Stomach (tissue), 4 donors: ENCODE measurements around the gene KCNG4.

Experiments
- POLR2AphosphoS5 ChIP-seq, 3 donors: sonication (generic); formaldehyde crosslinking; IDR thresholded peaks; one replicate each; pipeline ENCODE4 v1.6.1; 2016; ENCODE audit warnings: antibody characterized with exemption in 3 of 3
- TF ChIP-seq, protein P1 (sequence below), 7 experiments: fragments of 450-650 bp in 4 of 7; fragments of 200-600 bp in 3 of 7; sonication (generic) in 3 of 7; IDR thresholded peaks; one replicate each; pipeline ENCODE4 v1.5.1; 2016 to 2019; ENCODE audit warnings: antibody characterized with exemption in 7 of 7, control low read depth in 2 of 7, mild to moderate bottlenecking in 1 of 7

DNA sequence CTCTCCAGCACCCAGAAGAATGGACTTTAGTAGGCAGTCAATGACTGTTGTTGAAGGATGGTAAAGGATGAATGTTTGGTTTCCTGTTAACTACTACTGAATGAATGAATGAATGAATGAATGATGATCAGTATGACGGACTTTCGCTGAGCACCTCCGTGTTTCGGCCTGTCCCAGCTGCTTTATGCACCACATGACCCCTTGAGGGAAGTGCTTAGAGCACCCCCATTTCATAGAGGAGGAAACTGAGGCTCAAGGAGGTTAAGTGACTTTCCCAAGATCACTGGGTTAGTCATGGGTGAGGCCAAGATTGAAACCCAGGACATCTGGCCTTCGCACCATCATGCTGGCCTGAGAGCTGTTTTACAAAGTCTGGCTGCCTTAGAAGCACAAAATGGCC is 6.8 kb downstream of the KCNG4 start:
- TF ChIP-seq POLR2AphosphoS5 (IDR thresholded peaks at IDR 0.05): no peak
- TF ChIP-seq, protein P1, sequence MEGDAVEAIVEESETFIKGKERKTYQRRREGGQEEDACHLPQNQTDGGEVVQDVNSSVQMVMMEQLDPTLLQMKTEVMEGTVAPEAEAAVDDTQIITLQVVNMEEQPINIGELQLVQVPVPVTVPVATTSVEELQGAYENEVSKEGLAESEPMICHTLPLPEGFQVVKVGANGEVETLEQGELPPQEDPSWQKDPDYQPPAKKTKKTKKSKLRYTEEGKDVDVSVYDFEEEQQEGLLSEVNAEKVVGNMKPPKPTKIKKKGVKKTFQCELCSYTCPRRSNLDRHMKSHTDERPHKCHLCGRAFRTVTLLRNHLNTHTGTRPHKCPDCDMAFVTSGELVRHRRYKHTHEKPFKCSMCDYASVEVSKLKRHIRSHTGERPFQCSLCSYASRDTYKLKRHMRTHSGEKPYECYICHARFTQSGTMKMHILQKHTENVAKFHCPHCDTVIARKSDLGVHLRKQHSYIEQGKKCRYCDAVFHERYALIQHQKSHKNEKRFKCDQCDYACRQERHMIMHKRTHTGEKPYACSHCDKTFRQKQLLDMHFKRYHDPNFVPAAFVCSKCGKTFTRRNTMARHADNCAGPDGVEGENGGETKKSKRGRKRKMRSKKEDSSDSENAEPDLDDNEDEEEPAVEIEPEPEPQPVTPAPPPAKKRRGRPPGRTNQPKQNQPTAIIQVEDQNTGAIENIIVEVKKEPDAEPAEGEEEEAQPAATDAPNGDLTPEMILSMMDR (IDR thresholded peaks at IDR 0.05): no peak
